Vagina (tissue), 2 donors: ENCODE data around the gene GSK3A. TPM values are rescaled to one million over a fixed set of nuclear protein-coding genes. Genes with fewer than 3 reads are reported as not detected.

ENCODE experiments used
- DNase-seq, 2 donors: peaks; one replicate each; pipeline ENCODE4 v3.0.0-alpha.2; 2017; ENCODE audit errors: extremely low spot score in 2 of 2
- H3K27ac ChIP-seq: fragments of 200-600 bp; sonication (generic); one replicate; pipeline ENCODE4 v1.5.1; 2019
- H3K27me3 ChIP-seq: fragments of 200-600 bp; sonication (generic); one replicate; pipeline ENCODE4 v1.5.1; 2019
- H3K36me3 ChIP-seq, 2 donors: fragments of 200-600 bp; sonication (generic); one replicate each; pipeline ENCODE4 v1.5.1; 2017 to 2019
- H3K4me1 ChIP-seq: fragments of 200-600 bp; sonication (generic); one replicate; pipeline ENCODE4 v1.5.1; 2019
- H3K4me3 ChIP-seq, 2 donors: fragments of 200-600 bp; sonication (generic); 1 replicate in 1 of 2; 2 replicates in 1 of 2; pipeline ENCODE4 v1.5.1; 2016 to 2019
- H3K9me3 ChIP-seq: fragments of 200-600 bp; sonication (generic); one replicate; pipeline ENCODE4 v1.5.1; 2019
- CTCF ChIP-seq, 3 experiments: fragments of 450-650 bp in 2 of 3; fragments of 200-600 bp in 1 of 3; sonication (generic) in 1 of 3; IDR thresholded peaks; one replicate each; pipeline ENCODE4 v1.5.1; 2017 to 2019; ENCODE audit warnings: antibody characterized with exemption in 3 of 3, mild to moderate bottlenecking in 2 of 3, moderate library complexity in 2 of 3
- POLR2A ChIP-seq, 2 donors: fragments of 450-650 bp; IDR thresholded peaks; one replicate each; pipeline ENCODE4 v1.6.1; 2017; ENCODE audit warnings: antibody characterized with exemption in 2 of 2, mild to moderate bottlenecking in 2 of 2, moderate library complexity in 2 of 2
- POLR2AphosphoS5 ChIP-seq, 2 donors: sonication (generic); formaldehyde crosslinking; IDR thresholded peaks; one replicate each; pipeline ENCODE4 v1.9.0; 2017; ENCODE audit warnings: antibody characterized with exemption in 2 of 2, mild to moderate bottlenecking in 2 of 2, low read depth in 1 of 2; ENCODE audit not compliant: insufficient read depth in 1 of 2
- intact Hi-C: fragments of 100-400 bp; cut with DNase I; formaldehyde crosslinking; loops from one replicate; pipeline ENCODE4 v1.15.1; 2023
- total RNA-seq: library from RNA; depleted of rRNA; stranded (reverse); fragments of >200 nt; gene quantifications from one replicate; pipeline ENCODE4 v1.2.3, GENCODE V29; 2016

The GSK3A gene
- total RNA-seq, 1 donor from 2014 or later, result 21.1 TPM

GRCh38 chr19:42248270-42249148, 6.1 kb upstream of the GSK3A start:
- DNase-seq, result no peak
- Histone ChIP-seq H3K27ac (no peak overlapping the region), H3K9me3 (no peaks in the 10 kb centered on the region), H3K27me3 (no peaks in the 10 kb centered on the region), H3K4me1 (peaks cover 64% of the 10 kb centered on the region), H3K36me3 (peaks cover 0 to 17% of the 10 kb centered on the region in 2 donors), H3K4me3 (no peak overlapping the region)
- TF ChIP-seq CTCF (IDR thresholded peaks at IDR 0.05) (no peak), POLR2A (IDR thresholded peaks at IDR 0.05) (no peak), POLR2AphosphoS5 (IDR thresholded peaks at IDR 0.05; ENCODE audit: insufficient read depth in 1 of 2, low read depth in 1 of 2) (peak in 1 of 2 donors; percentile 20)
- intact Hi-C loops, result no loop called here

- DNase-seq, result no peak
- H3K27me3 ChIP-seq, result no peaks in the 10 kb centered on the region
- H3K4me1 ChIP-seq, result peaks cover 60% of the 10 kb centered on the region
- no peaks in the 10 kb centered on the region for H3K9me3 ChIP-seq
- TF ChIP-seq POLR2A (IDR thresholded peaks at IDR 0.05) (no peak), POLR2AphosphoS5 (IDR thresholded peaks at IDR 0.05; ENCODE audit: insufficient read depth in 1 of 2, low read depth in 1 of 2) (no peak), CTCF (IDR thresholded peaks at IDR 0.05) (no peak)
- H3K4me3 ChIP-seq, result no peak overlapping the region
- peaks cover 0 to 17% of the 10 kb centered on the region in 2 donors for H3K36me3 ChIP-seq
- no peak overlapping the region for H3K27ac ChIP-seq
- intact Hi-C loops, result no loop called here
These were observed 5.3 kb upstream of the GSK3A start for GRCh38 chr19:42247640-42248199.

GRCh38 chr19:42246922-42247639, 4.7 kb upstream of the GSK3A start:
- Histone ChIP-seq H3K27ac (peak overlapping the region; percentile 87), H3K9me3 (no peaks in the 10 kb centered on the region), H3K36me3 (peaks cover 0 to 17% of the 10 kb centered on the region in 2 donors), H3K4me1 (peaks cover 53% of the 10 kb centered on the region), H3K4me3 (no peak overlapping the region), H3K27me3 (no peaks in the 10 kb centered on the region)
- no peak for TF ChIP-seq POLR2AphosphoS5 (IDR thresholded peaks at IDR 0.05; ENCODE audit: insufficient read depth in 1 of 2, low read depth in 1 of 2)
- TF ChIP-seq POLR2A (IDR thresholded peaks at IDR 0.05), result no peak
- no peak for TF ChIP-seq CTCF (IDR thresholded peaks at IDR 0.05)
- no peak for DNase-seq
- intact Hi-C loops, result no loop called here

- TF ChIP-seq POLR2AphosphoS5 (IDR thresholded peaks at IDR 0.05; ENCODE audit: insufficient read depth in 1 of 2, low read depth in 1 of 2) (peak; percentile 40 to 53), POLR2A (IDR thresholded peaks at IDR 0.05) (no peak), CTCF (IDR thresholded peaks at IDR 0.05) (peak; percentile 39 to 46 (median 43))
- H3K4me3 ChIP-seq, result no peak overlapping the region
- peaks cover 52% of the 10 kb centered on the region for H3K4me1 ChIP-seq
- H3K27ac ChIP-seq, result peak overlapping the region; percentile 87
- H3K27me3 ChIP-seq, result no peaks in the 10 kb centered on the region
- peaks cover 0 to 17% of the 10 kb centered on the region in 2 donors for H3K36me3 ChIP-seq
- no peaks in the 10 kb centered on the region for H3K9me3 ChIP-seq
- DNase-seq, result no peak
- intact Hi-C loops, result no loop called here
These were observed 3.9 kb upstream of the GSK3A start for GRCh38 chr19:42246143-42246921.
